MCF 10A (cell line): ENCODE data around the gene PIK3R6. TPM values are rescaled to one million over a fixed set of nuclear protein-coding genes. Genes with fewer than 3 reads are reported as not detected.

ENCODE experiments used
- BruUV-seq: library from RNA; stranded (reverse); fragments of 400-500 nt; replicated peaks from 2 replicates; lab custom pipeline; 2021; lab: Mats Ljungman, UMichigan
- CTCF ChIA-PET: fragments of 300-600 bp; sonication (Branson Sonifier 250); formaldehyde crosslinking; extraction: SDS; loops from one replicate; lab custom pipeline; 2021; ENCODE audit warnings: antibody characterized with exemption, inconsistent platforms; lab: Yijun Ruan, JAX
- POLR2A ChIA-PET: fragments of 300-600, 350-650 bp; sonication (Branson Sonifier 250); formaldehyde crosslinking; extraction: SDS; loops from one replicate; lab custom pipeline; 2020; ENCODE audit warnings: antibody characterized with exemption, inconsistent platforms; lab: Yijun Ruan, JAX
- DNase-seq: peaks from one replicate; pipeline ENCODE4 v3.0.0-alpha.2; 2018; ENCODE audit not compliant: unreplicated experiment
- H3K27ac Mint-ChIP-seq: one replicate; pipeline ENCODE4 v1.8.0; 2022; ENCODE audit warnings: mild to moderate bottlenecking, low read depth, mixed read lengths; ENCODE audit not compliant: unreplicated experiment
- H3K27me3 Mint-ChIP-seq: one replicate; pipeline ENCODE4 v1.8.0; 2022; ENCODE audit warnings: mixed read lengths; ENCODE audit not compliant: insufficient read depth, unreplicated experiment
- H3K36me3 Mint-ChIP-seq: one replicate; pipeline ENCODE4 v1.8.0; 2022; ENCODE audit warnings: mild to moderate bottlenecking, moderate library complexity, mixed read lengths; ENCODE audit not compliant: insufficient read depth, unreplicated experiment
- H3K4me1 Mint-ChIP-seq: one replicate; pipeline ENCODE4 v1.8.0; 2022; ENCODE audit warnings: mixed read lengths; ENCODE audit not compliant: insufficient read depth, unreplicated experiment
- H3K4me3 Mint-ChIP-seq: one replicate; pipeline ENCODE4 v1.8.0; 2022; ENCODE audit warnings: mild to moderate bottlenecking, moderate library complexity, mixed read lengths; ENCODE audit not compliant: unreplicated experiment
- H3K9me3 Mint-ChIP-seq: one replicate; pipeline ENCODE4 v1.8.0; 2022; ENCODE audit warnings: mixed read lengths; ENCODE audit not compliant: unreplicated experiment
- intact Hi-C: fragments of 100-400 bp; cut with micrococcal nuclease; formaldehyde crosslinking; loops from 2 replicates; pipeline ENCODE4 v1.14.1; 2022
- total RNA-seq: library from RNA; stranded (reverse); gene quantifications from 2 replicates; pipeline ENCODE4 v1.2.3, GENCODE V29; 2022
- TF ChIP-seq, protein P1 (sequence below): fragments of 200-600 bp; IDR thresholded peaks from one replicate; pipeline ENCODE4 v1.8.0; 2022; ENCODE audit warnings: antibody characterized with exemption, mild to moderate bottlenecking; ENCODE audit not compliant: unreplicated experiment

Gene PIK3R6
- total RNA-seq, 1 experiment from 2014 or later = not detected

DNA sequence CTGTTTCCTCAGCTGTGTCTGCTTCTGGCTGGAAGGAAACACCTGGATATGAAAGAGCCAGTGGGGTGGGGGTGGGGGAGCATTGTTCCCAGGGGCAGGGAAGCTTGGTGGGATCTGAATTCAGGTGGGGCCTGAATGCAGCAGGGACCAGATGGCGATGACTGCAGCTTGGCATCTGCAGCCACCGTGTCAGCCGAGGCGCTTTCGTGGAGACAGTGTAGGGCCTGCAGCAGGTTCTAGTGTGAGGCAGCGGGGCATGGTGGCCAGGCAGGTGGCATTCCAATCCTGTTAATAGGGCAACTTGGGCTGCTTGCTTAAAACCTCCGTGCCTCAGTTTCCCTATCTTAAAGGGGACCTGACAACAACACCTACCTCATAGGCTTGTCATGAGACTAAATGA, 1.7 kb downstream of the PIK3R6 start:
- CTCF ChIA-PET = interaction anchor here (1.6 to 2.3 kb wide), 2 partner anchors 80 to 482 kb away, joined by 3 to 9 read pairs; no protein-coding TSS in a partner anchor
- TF ChIP-seq, protein P1, sequence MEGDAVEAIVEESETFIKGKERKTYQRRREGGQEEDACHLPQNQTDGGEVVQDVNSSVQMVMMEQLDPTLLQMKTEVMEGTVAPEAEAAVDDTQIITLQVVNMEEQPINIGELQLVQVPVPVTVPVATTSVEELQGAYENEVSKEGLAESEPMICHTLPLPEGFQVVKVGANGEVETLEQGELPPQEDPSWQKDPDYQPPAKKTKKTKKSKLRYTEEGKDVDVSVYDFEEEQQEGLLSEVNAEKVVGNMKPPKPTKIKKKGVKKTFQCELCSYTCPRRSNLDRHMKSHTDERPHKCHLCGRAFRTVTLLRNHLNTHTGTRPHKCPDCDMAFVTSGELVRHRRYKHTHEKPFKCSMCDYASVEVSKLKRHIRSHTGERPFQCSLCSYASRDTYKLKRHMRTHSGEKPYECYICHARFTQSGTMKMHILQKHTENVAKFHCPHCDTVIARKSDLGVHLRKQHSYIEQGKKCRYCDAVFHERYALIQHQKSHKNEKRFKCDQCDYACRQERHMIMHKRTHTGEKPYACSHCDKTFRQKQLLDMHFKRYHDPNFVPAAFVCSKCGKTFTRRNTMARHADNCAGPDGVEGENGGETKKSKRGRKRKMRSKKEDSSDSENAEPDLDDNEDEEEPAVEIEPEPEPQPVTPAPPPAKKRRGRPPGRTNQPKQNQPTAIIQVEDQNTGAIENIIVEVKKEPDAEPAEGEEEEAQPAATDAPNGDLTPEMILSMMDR = no peak
- H3K4me1 Mint-ChIP-seq = no peaks in the 10 kb centered on the region
- no peaks in the 10 kb centered on the region for H3K9me3 Mint-ChIP-seq
- no peaks in the 10 kb centered on the region for H3K36me3 Mint-ChIP-seq
- no peak for DNase-seq
- POLR2A ChIA-PET = interaction anchor here (0.7 kb wide), 1 partner anchor 27 kb away, joined by 3 read pairs; no protein-coding TSS in a partner anchor
- H3K27ac Mint-ChIP-seq = no peak overlapping the region
- H3K27me3 Mint-ChIP-seq = peaks cover 43% of the 10 kb centered on the region
- no peak overlapping the region for H3K4me3 Mint-ChIP-seq
- BruUV-seq = no TSS peak
- intact Hi-C loops = no loop called here

- no peak for DNase-seq
- BruUV-seq = no TSS peak
- ChIA-PET POLR2A (interaction anchor here (0.7 kb wide), 1 partner anchor 27 kb away, joined by 3 read pairs; no protein-coding TSS in a partner anchor), CTCF (interaction anchor here (0.8 to 2.3 kb wide), 3 partner anchors 80 to 482 kb away, joined by 3 to 9 read pairs (median 3); no protein-coding TSS in a partner anchor)
- no peaks in the 10 kb centered on the region for H3K36me3 Mint-ChIP-seq
- H3K4me3 Mint-ChIP-seq = no peak overlapping the region
- no peaks in the 10 kb centered on the region for H3K9me3 Mint-ChIP-seq
- no peaks in the 10 kb centered on the region for H3K4me1 Mint-ChIP-seq
- no peak overlapping the region for H3K27ac Mint-ChIP-seq
- intact Hi-C loops = no loop called here
- TF ChIP-seq, protein P1 = no peak
- H3K27me3 Mint-ChIP-seq = peaks cover 39% of the 10 kb centered on the region
These were observed 2.1 kb downstream of the PIK3R6 start for GRCh38 chr17:8865385-8865784.

- peaks cover 10% of the 10 kb centered on the region for H3K27me3 Mint-ChIP-seq
- BruUV-seq = no TSS peak
These were observed 5.0 kb downstream of the PIK3R6 start for GRCh38 chr17:8862213-8863056.

More at GRCh38 chr17:8862213-8863056, 5.0 kb downstream of the PIK3R6 start:
- H3K4me3 Mint-ChIP-seq = no peak overlapping the region
- no peaks in the 10 kb centered on the region for H3K9me3 Mint-ChIP-seq
- ChIA-PET CTCF (interaction anchor here (0.6 to 0.7 kb wide), 2 partner anchors 56 to 99 kb away, joined by 3 read pairs; no protein-coding TSS in a partner anchor), POLR2A (interaction anchor here (0.9 kb wide), 1 partner anchor 10 kb away, joined by 3 read pairs; no protein-coding TSS in a partner anchor)
- no peak overlapping the region for H3K27ac Mint-ChIP-seq
- intact Hi-C loops = no loop called here
- no peaks in the 10 kb centered on the region for H3K4me1 Mint-ChIP-seq
- DNase-seq = no peak
- no peaks in the 10 kb centered on the region for H3K36me3 Mint-ChIP-seq
- TF ChIP-seq, protein P1 = no peak
